Tongue (tissue), 3 donors: Measurements from ENCODE around the gene L3MBTL1. TPM values are rescaled to one million over a fixed set of nuclear protein-coding genes. Genes with fewer than 3 reads are reported as not detected.

Source experiments
- DNase-seq: peaks from one replicate; pipeline ENCODE4 v3.0.0-alpha.2; 2015
- small RNA-seq: library from RNA; depleted of rRNA; stranded (forward); fragments of <200 nt; gene quantifications from one replicate; pipeline ENCODE3, GENCODE V24; 2014; ENCODE audit warnings: low replicate concordance
- total RNA-seq: library from RNA; depleted of rRNA; stranded (reverse); fragments of >200 nt; gene quantifications from one replicate; pipeline ENCODE4 v1.2.3, GENCODE V29; 2014

L3MBTL1 gene
- total RNA-seq, 1 donor from 2014 or later: 13.4 TPM

- DNase-seq: peak; percentile 96
These were observed 83.2 kb downstream of the L3MBTL1 start, which contains the start of gene IFT52 for GRCh38 chr20:43590392-43591303. IFT52 (plus strand) TSS chr20:43590937; CDS start chr20:43594699, 3,762 bp downstream.

Small RNA genes within 50 kb of the gene (small RNA-seq; reads per million reads assigned to genes)
- not detected for gene RNU6-1251P

Other genes starting within 250 kb of the L3MBTL1 start
- gene SRSF6, start 49.8 kb upstream of the L3MBTL1 start, total RNA-seq: 90.1 TPM
- gene SGK2, start 51.3 kb downstream of the L3MBTL1 start, total RNA-seq: 1.2 TPM
- 26.2 TPM for gene IFT52, start 83.2 kb downstream of the L3MBTL1 start, total RNA-seq
- 7.7 TPM for gene MYBL2, start 159.4 kb downstream of the L3MBTL1 start, total RNA-seq
- gene GTSF1L, start 219.3 kb downstream of the L3MBTL1 start, total RNA-seq: not detected